DND-41 (cell line): Measurements from ENCODE around the gene ROCK2.

Experiments
- EZH2 ChIP-seq: IDR thresholded peaks from 3 replicates; pipeline ENCODE4 v1.6.1; 2012; ENCODE audit warnings: borderline replicate concordance, low read depth, mild to moderate bottlenecking, moderate library complexity, low read length, inconsistent platforms; ENCODE audit not compliant: severe bottlenecking
- TF ChIP-seq, protein P1 (sequence below): IDR thresholded peaks from 2 replicates; pipeline ENCODE4 v1.5.1; 2012; ENCODE audit warnings: borderline replicate concordance, low read length, moderate library complexity, mild to moderate bottlenecking; ENCODE audit not compliant: poor library complexity, severe bottlenecking; ENCODE audit errors: extremely low read depth

DNA sequence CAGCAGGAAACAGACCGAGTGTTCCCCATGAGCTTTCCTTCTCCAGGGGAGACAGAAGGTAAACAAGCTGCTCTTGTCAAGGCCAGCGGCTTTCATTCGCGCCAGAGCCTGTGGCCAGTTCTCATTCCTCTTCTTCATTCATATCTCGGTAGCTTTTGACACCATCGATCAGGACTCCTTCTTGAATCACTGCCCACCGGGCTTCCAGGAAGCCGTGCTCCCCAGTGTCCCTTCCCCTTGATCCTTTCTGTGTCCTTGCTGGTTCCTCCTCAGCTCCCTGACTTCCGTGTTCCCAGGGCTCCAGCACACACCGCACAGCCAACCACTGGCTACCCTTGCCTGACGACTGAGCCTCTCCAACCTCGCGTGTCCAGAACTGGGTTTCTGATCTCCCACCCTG is 175.1 kb downstream of the ROCK2 start:
- TF ChIP-seq, protein P1, sequence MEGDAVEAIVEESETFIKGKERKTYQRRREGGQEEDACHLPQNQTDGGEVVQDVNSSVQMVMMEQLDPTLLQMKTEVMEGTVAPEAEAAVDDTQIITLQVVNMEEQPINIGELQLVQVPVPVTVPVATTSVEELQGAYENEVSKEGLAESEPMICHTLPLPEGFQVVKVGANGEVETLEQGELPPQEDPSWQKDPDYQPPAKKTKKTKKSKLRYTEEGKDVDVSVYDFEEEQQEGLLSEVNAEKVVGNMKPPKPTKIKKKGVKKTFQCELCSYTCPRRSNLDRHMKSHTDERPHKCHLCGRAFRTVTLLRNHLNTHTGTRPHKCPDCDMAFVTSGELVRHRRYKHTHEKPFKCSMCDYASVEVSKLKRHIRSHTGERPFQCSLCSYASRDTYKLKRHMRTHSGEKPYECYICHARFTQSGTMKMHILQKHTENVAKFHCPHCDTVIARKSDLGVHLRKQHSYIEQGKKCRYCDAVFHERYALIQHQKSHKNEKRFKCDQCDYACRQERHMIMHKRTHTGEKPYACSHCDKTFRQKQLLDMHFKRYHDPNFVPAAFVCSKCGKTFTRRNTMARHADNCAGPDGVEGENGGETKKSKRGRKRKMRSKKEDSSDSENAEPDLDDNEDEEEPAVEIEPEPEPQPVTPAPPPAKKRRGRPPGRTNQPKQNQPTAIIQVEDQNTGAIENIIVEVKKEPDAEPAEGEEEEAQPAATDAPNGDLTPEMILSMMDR = no peak
- no peak for TF ChIP-seq EZH2
